ENCODE measurements around the gene SERPINA7. TPM values are rescaled to one million over a fixed set of nuclear protein-coding genes. Genes with fewer than 3 reads are reported as not detected.

SERPINA7 gene
- total RNA-seq, 1 experiment from 2014 or later, result not detected

Other genes starting within 250 kb of the SERPINA7 start
- gene NRK, start 216.2 kb downstream of the SERPINA7 start, total RNA-seq (2014; rRNA removed; shearing (Covaris generic)), result not detected in 2 replicates
- gene PWWP3B, start 129.6 kb upstream of the SERPINA7 start, total RNA-seq (2014; rRNA removed; shearing (Covaris generic)), result not detected in 2 replicates